Activated T-cell treated with anti-CD3 and anti-CD28 coated beads, Interleukin-2, amount 50 U/mL, for 4 hours (primary cell): ENCODE data around the gene GET4. TPM values are rescaled to one million over a fixed set of nuclear protein-coding genes. Genes with fewer than 3 reads are reported as not detected.
"Not testable (repeated sequence)": the region's sequence is repeated elsewhere in the genome, so short reads cannot be mapped to it uniquely, and the experiment has no call there.

Experiments
- ATAC-seq, 2 donors: fragments of 200-7000 bp; cut with Tn5 transposase; one replicate each; pipeline ENCODE4 v1.10.0; 2021
- DNase-seq: peaks from one replicate; pipeline ENCODE4 v3.0.0-alpha.2; 2020
- H3K27me3 Mint-ChIP-seq: one replicate; pipeline ENCODE4 v1.8.0; 2021; ENCODE audit warnings: low read depth, mixed read lengths
- H3K36me3 Mint-ChIP-seq: one replicate; pipeline ENCODE4 v1.8.0; 2022; ENCODE audit warnings: mixed read lengths; ENCODE audit not compliant: insufficient read depth
- H3K4me1 Mint-ChIP-seq: one replicate; pipeline ENCODE4 v1.8.0; 2021; ENCODE audit warnings: low read depth, mixed read lengths
- H3K4me3 Mint-ChIP-seq: one replicate; pipeline ENCODE4 v1.8.0; 2021; ENCODE audit warnings: mild to moderate bottlenecking, moderate library complexity, mixed read lengths
- H3K9me3 Mint-ChIP-seq: one replicate; pipeline ENCODE4 v1.8.0; 2021; ENCODE audit warnings: mixed read lengths
- total RNA-seq, 3 donors: library from RNA; stranded (reverse); gene quantifications; one replicate each; pipeline ENCODE4 v1.2.1, GENCODE V29; 2021

Gene GET4
- total RNA-seq, 3 donors from 2014 or later, result 47.9 to 55.3 (median 52.1) TPM

- H3K9me3 Mint-ChIP-seq, result no peaks in the 10 kb centered on the region
- peaks cover 14% of the 10 kb centered on the region for H3K4me1 Mint-ChIP-seq
- DNase-seq, result no peak
- H3K27me3 Mint-ChIP-seq, result no peaks in the 10 kb centered on the region
- no peak for ATAC-seq
- no peak overlapping the region for H3K4me3 Mint-ChIP-seq
- no peaks in the 10 kb centered on the region for H3K36me3 Mint-ChIP-seq
These were observed 58.3 kb downstream of the GET4 start for GRCh38 chr7:934469-935163.

- H3K27me3 Mint-ChIP-seq, result no peaks in the 10 kb centered on the region
- no peak overlapping the region for H3K4me3 Mint-ChIP-seq
- H3K36me3 Mint-ChIP-seq, result no peaks in the 10 kb centered on the region
- ATAC-seq (no peak), DNase-seq (no peak)
- H3K4me1 Mint-ChIP-seq, result peaks cover 14% of the 10 kb centered on the region
- peaks cover 4% of the 10 kb centered on the region for H3K9me3 Mint-ChIP-seq
These were observed 59.0 kb downstream of the GET4 start for GRCh38 chr7:935164-935873.

GRCh38 chr7:935874-936385 is 59.6 kb downstream of the GET4 start:
- Mint-ChIP-seq H3K36me3 (no peaks in the 10 kb centered on the region), H3K4me3 (no peak overlapping the region), H3K9me3 (peaks cover 9% of the 10 kb centered on the region), H3K27me3 (no peaks in the 10 kb centered on the region), H3K4me1 (peaks cover 20% of the 10 kb centered on the region)
- ATAC-seq, result no peak
- DNase-seq, result no peak

GRCh38 chr7:936386-937054 is 60.2 kb downstream of the GET4 start:
- no peaks in the 10 kb centered on the region for H3K27me3 Mint-ChIP-seq
- H3K36me3 Mint-ChIP-seq, result no peaks in the 10 kb centered on the region
- H3K9me3 Mint-ChIP-seq, result peaks cover 9% of the 10 kb centered on the region
- ATAC-seq (peak; percentile 78 to 80), DNase-seq (no peak)
- peaks cover 25% of the 10 kb centered on the region for H3K4me1 Mint-ChIP-seq
- no peak overlapping the region for H3K4me3 Mint-ChIP-seq

- H3K27me3 Mint-ChIP-seq, result no peaks in the 10 kb centered on the region
- DNase-seq (no peak), ATAC-seq (no peak)
- H3K4me3 Mint-ChIP-seq, result no peak overlapping the region
- H3K9me3 Mint-ChIP-seq, result peaks cover 9% of the 10 kb centered on the region
- peaks cover 31% of the 10 kb centered on the region for H3K4me1 Mint-ChIP-seq
- no peaks in the 10 kb centered on the region for H3K36me3 Mint-ChIP-seq
These were observed 61.6 kb downstream of the GET4 start for GRCh38 chr7:937856-938484.

GRCh38 chr7:938546-939185 is 62.3 kb downstream of the GET4 start:
- no peak overlapping the region for H3K4me3 Mint-ChIP-seq
- DNase-seq (no peak), ATAC-seq (no peak)
- peaks cover 9% of the 10 kb centered on the region for H3K9me3 Mint-ChIP-seq
- peaks cover 31% of the 10 kb centered on the region for H3K4me1 Mint-ChIP-seq
- no peaks in the 10 kb centered on the region for H3K36me3 Mint-ChIP-seq
- H3K27me3 Mint-ChIP-seq, result no peaks in the 10 kb centered on the region

- Mint-ChIP-seq H3K9me3 (peaks cover 9% of the 10 kb centered on the region), H3K4me1 (peaks cover 31% of the 10 kb centered on the region), H3K27me3 (no peaks in the 10 kb centered on the region), H3K36me3 (no peaks in the 10 kb centered on the region), H3K4me3 (no peak overlapping the region)
- ATAC-seq (no peak), DNase-seq (no peak)
These were observed 63.5 kb downstream of the GET4 start for GRCh38 chr7:939843-940242.

GRCh38 chr7:940599-941408 is 64.5 kb downstream of the GET4 start:
- ATAC-seq (peak; percentile 55 to 61), DNase-seq (no peak)
- Mint-ChIP-seq H3K27me3 (no peaks in the 10 kb centered on the region), H3K36me3 (no peaks in the 10 kb centered on the region), H3K4me1 (peaks cover 31% of the 10 kb centered on the region), H3K9me3 (peaks cover 9% of the 10 kb centered on the region), H3K4me3 (peak overlapping the region; percentile 10)

GRCh38 chr7:943793-944192 is 67.4 kb downstream of the GET4 start:
- not testable (repeated sequence) for ATAC-seq, H3K4me3 Mint-ChIP-seq, H3K9me3 Mint-ChIP-seq, H3K36me3 Mint-ChIP-seq, H3K27me3 Mint-ChIP-seq, DNase-seq
- peaks cover 25% of the 10 kb centered on the region for H3K4me1 Mint-ChIP-seq

GRCh38 chr7:944744-945143 is 68.4 kb downstream of the GET4 start:
- no peak overlapping the region for H3K4me3 Mint-ChIP-seq
- peaks cover 24% of the 10 kb centered on the region for H3K4me1 Mint-ChIP-seq
- H3K9me3 Mint-ChIP-seq, result peaks cover 9% of the 10 kb centered on the region
- no peak for ATAC-seq
- DNase-seq, result no peak
- no peaks in the 10 kb centered on the region for H3K27me3 Mint-ChIP-seq
- H3K36me3 Mint-ChIP-seq, result no peaks in the 10 kb centered on the region

GRCh38 chr7:945147-945555 is 68.8 kb downstream of the GET4 start:
- no peak for DNase-seq
- Mint-ChIP-seq H3K4me1 (peaks cover 23% of the 10 kb centered on the region), H3K9me3 (peaks cover 7% of the 10 kb centered on the region), H3K36me3 (no peaks in the 10 kb centered on the region), H3K4me3 (no peak overlapping the region), H3K27me3 (no peaks in the 10 kb centered on the region)
- no peak for ATAC-seq

GRCh38 chr7:945556-946255 is 69.4 kb downstream of the GET4 start:
- no peak for DNase-seq
- no peak for ATAC-seq
- H3K4me3 Mint-ChIP-seq, result no peak overlapping the region

More at GRCh38 chr7:945556-946255, 69.4 kb downstream of the GET4 start:
- no peaks in the 10 kb centered on the region for H3K27me3 Mint-ChIP-seq
- H3K9me3 Mint-ChIP-seq, result peaks cover 1% of the 10 kb centered on the region
- peaks cover 18% of the 10 kb centered on the region for H3K4me1 Mint-ChIP-seq
- H3K36me3 Mint-ChIP-seq, result no peaks in the 10 kb centered on the region
